ENCODE results near the gene WNT2. TPM values are rescaled to one million over a fixed set of nuclear protein-coding genes. Genes with fewer than 3 reads are reported as not detected.

Gene WNT2
- total RNA-seq, 1 donor from 2014 or later = 0.29 TPM

DNA sequence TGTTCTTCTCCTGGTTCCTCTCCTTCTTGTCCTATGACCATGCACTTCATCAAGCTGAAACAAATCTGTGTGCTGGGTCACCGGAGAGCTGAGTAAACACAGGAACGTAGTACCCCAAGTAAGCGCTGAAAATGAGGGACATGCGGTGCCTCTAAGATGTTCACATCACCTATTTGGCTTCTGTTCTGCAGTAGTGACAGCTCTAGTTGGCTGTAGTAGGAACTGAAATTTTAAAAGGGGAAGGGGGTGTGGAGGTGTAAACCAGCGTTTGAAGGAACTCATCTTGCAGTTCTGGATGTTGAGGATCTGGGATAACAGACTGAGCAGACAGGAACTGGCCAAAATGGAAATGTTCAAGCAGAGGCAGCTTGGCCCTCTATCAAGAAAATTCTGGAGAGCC lies 85.2 kb downstream of the WNT2 start:
- TF ChIP-seq CTCF (IDR thresholded peaks at IDR 0.05; ENCODE audit: insufficient read depth, low read length, poor library complexity, severe bottlenecking) = no peak
- Histone ChIP-seq H3K36me3 (ENCODE audit: control insufficient read depth, insufficient read depth, low read length) (no peaks in the 10 kb centered on the region), H3K4me3 (ENCODE audit: low read depth, low read length) (no peak overlapping the region), H3K27me3 (ENCODE audit: control insufficient read depth, insufficient read depth, low read length) (no peaks in the 10 kb centered on the region)
- no peak for DNase-seq (ENCODE audit: low read depth)

GRCh38 chr7:117231047-117231359 lies 91.9 kb downstream of the WNT2 start:
- Histone ChIP-seq H3K4me3 (ENCODE audit: low read depth, low read length) (no peak overlapping the region), H3K36me3 (ENCODE audit: control insufficient read depth, insufficient read depth, low read length) (no peaks in the 10 kb centered on the region), H3K27me3 (ENCODE audit: control insufficient read depth, insufficient read depth, low read length) (no peaks in the 10 kb centered on the region)
- TF ChIP-seq CTCF (IDR thresholded peaks at IDR 0.05; ENCODE audit: insufficient read depth, low read length, poor library complexity, severe bottlenecking) = no peak
- no peak for DNase-seq (ENCODE audit: low read depth)

- no peak for DNase-seq (ENCODE audit: low read depth)
- TF ChIP-seq CTCF (IDR thresholded peaks at IDR 0.05; ENCODE audit: insufficient read depth, low read length, poor library complexity, severe bottlenecking) = no peak
- Histone ChIP-seq H3K36me3 (ENCODE audit: control insufficient read depth, insufficient read depth, low read length) (no peaks in the 10 kb centered on the region), H3K27me3 (ENCODE audit: control insufficient read depth, insufficient read depth, low read length) (no peaks in the 10 kb centered on the region), H3K4me3 (ENCODE audit: low read depth, low read length) (no peak overlapping the region)
Measured at GRCh38 chr7:117230276-117231046, 92.4 kb downstream of the WNT2 start.

GRCh38 chr7:117229350-117229749 lies 93.5 kb downstream of the WNT2 start:
- Histone ChIP-seq H3K4me3 (ENCODE audit: low read depth, low read length) (no peak overlapping the region), H3K36me3 (ENCODE audit: control insufficient read depth, insufficient read depth, low read length) (no peaks in the 10 kb centered on the region), H3K27me3 (ENCODE audit: control insufficient read depth, insufficient read depth, low read length) (no peaks in the 10 kb centered on the region)
- TF ChIP-seq CTCF (IDR thresholded peaks at IDR 0.05; ENCODE audit: insufficient read depth, low read length, poor library complexity, severe bottlenecking) = no peak
- DNase-seq (ENCODE audit: low read depth) = no peak

GRCh38 chr7:117227091-117227490 lies 95.8 kb downstream of the WNT2 start:
- no peak for TF ChIP-seq CTCF (IDR thresholded peaks at IDR 0.05; ENCODE audit: insufficient read depth, low read length, poor library complexity, severe bottlenecking)
- DNase-seq (ENCODE audit: low read depth) = no peak
- Histone ChIP-seq H3K27me3 (ENCODE audit: control insufficient read depth, insufficient read depth, low read length) (no peaks in the 10 kb centered on the region), H3K4me3 (ENCODE audit: low read depth, low read length) (no peak overlapping the region), H3K36me3 (ENCODE audit: control insufficient read depth, insufficient read depth, low read length) (no peaks in the 10 kb centered on the region)

DNA sequence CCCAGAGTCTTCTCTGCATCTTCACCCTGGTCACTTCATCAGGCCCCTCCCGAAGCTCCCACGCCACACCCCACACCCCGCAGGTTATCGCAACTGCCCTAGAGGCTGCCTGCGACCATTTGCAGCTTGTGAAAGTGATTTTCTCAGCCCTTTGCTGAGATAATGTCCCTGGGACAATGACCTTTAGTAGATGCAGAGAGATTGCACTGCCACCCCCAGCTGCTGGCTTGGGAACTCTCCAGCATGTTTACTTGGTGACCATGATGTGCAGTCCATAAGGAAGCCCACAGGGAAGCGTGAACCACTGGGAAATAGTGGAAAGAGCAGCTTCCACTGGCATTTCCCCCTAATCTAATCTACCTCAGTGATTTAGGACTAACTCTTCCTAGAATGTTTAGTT lies 97.3 kb downstream of the WNT2 start:
- DNase-seq (ENCODE audit: low read depth) = no peak

More for the DNA sequence above, 97.3 kb downstream of the WNT2 start:
- TF ChIP-seq CTCF (IDR thresholded peaks at IDR 0.05; ENCODE audit: insufficient read depth, low read length, poor library complexity, severe bottlenecking) = no peak
- Histone ChIP-seq H3K4me3 (ENCODE audit: low read depth, low read length) (no peak overlapping the region), H3K36me3 (ENCODE audit: control insufficient read depth, insufficient read depth, low read length) (no peaks in the 10 kb centered on the region), H3K27me3 (ENCODE audit: control insufficient read depth, insufficient read depth, low read length) (no peaks in the 10 kb centered on the region)
